GM19035 (cell line): ENCODE results near the gene LIN28A.

ENCODE experiments used
- ATAC-seq: cut with Tn5 transposase; IDR thresholded peaks from one replicate; pipeline ENCODE4 v1.9.1; 2021; ENCODE audit not compliant: unreplicated experiment

The LIN28A gene

GRCh38 chr1:26432793-26433192 is 22.2 kb downstream of the LIN28A start:
- ATAC-seq = no peak

- ATAC-seq = no peak
Measured at GRCh38 chr1:26434161-26434752, 23.6 kb downstream of the LIN28A start.

GRCh38 chr1:26438041-26438440 is 27.4 kb downstream of the LIN28A start:
- no peak for ATAC-seq

- no peak for ATAC-seq
Measured at GRCh38 chr1:26440259-26440658, 29.6 kb downstream of the LIN28A start.

- no peak for ATAC-seq
Measured at GRCh38 chr1:26449868-26450267, 39.3 kb downstream of the LIN28A start.

GRCh38 chr1:26450908-26451307 is 40.3 kb downstream of the LIN28A start:
- ATAC-seq = no peak

- ATAC-seq = no peak
Measured at GRCh38 chr1:26452459-26453183, 42.0 kb downstream of the LIN28A start.

- ATAC-seq = no peak
Measured at GRCh38 chr1:26459148-26459547, 48.5 kb downstream of the LIN28A start.

GRCh38 chr1:26459573-26460031 is 49.0 kb downstream of the LIN28A start:
- no peak for ATAC-seq

GRCh38 chr1:26468911-26469310 is 58.3 kb downstream of the LIN28A start:
- no peak for ATAC-seq

- ATAC-seq = no peak
Measured at GRCh38 chr1:26469558-26469957, 58.9 kb downstream of the LIN28A start.

- no peak for ATAC-seq
Measured at GRCh38 chr1:26470878-26471497, 60.4 kb downstream of the LIN28A start.

- peak; percentile 8 for ATAC-seq
Measured at GRCh38 chr1:26471498-26472319, 61.1 kb downstream of the LIN28A start.

- ATAC-seq = peak; percentile 53
Measured at GRCh38 chr1:26472320-26472900, 61.8 kb downstream of the LIN28A start, which contains the start of gene HMGN2. HMGN2 (plus strand) TSS chr1:26472440; CDS start chr1:26472613, 173 bp downstream.

GRCh38 chr1:26472901-26473845 is 62.6 kb downstream of the LIN28A start:
- ATAC-seq = peak; percentile 79

GRCh38 chr1:26474818-26475217 is 64.2 kb downstream of the LIN28A start:
- ATAC-seq = no peak

GRCh38 chr1:26475989-26476388 is 65.4 kb downstream of the LIN28A start:
- no peak for ATAC-seq

GRCh38 chr1:26476958-26477357 is 66.3 kb downstream of the LIN28A start:
- ATAC-seq = no peak

GRCh38 chr1:26477446-26478152 is 67.0 kb downstream of the LIN28A start:
- ATAC-seq = no peak
